ENCODE measurements around the gene HSPB9.

Gene HSPB9

GRCh38 chr17:42101513-42102292 lies 20.9 kb upstream of the HSPB9 start:
- no peak for DNase-seq

- DNase-seq = no peak
Observed at GRCh38 chr17:42103221-42103954, 19.2 kb upstream of the HSPB9 start.

GRCh38 chr17:42104264-42104663 lies 18.3 kb upstream of the HSPB9 start:
- DNase-seq = no peak

GRCh38 chr17:42106009-42106408 lies 16.6 kb upstream of the HSPB9 start:
- no peak for DNase-seq

- DNase-seq = no peak
Observed at GRCh38 chr17:42107124-42107523, 15.5 kb upstream of the HSPB9 start.

GRCh38 chr17:42107597-42108576 lies 14.7 kb upstream of the HSPB9 start:
- no peak for DNase-seq

GRCh38 chr17:42109086-42109485 lies 13.5 kb upstream of the HSPB9 start:
- DNase-seq = no peak

- DNase-seq = no peak
Observed at GRCh38 chr17:42110301-42111264, 12.0 kb upstream of the HSPB9 start.

- DNase-seq = no peak
Observed at GRCh38 chr17:42111265-42111636, 11.4 kb upstream of the HSPB9 start.

GRCh38 chr17:42111871-42112551 lies 10.6 kb upstream of the HSPB9 start:
- no peak for DNase-seq

GRCh38 chr17:42112552-42113176 lies 9.9 kb upstream of the HSPB9 start, which contains the start of gene DHX58:
DHX58 (minus strand) TSS chr17:42112714; CDS start chr17:42111892, 822 bp downstream.
- no peak for DNase-seq

- no peak for DNase-seq
Observed at GRCh38 chr17:42113293-42114069, 9.1 kb upstream of the HSPB9 start.

GRCh38 chr17:42114118-42114517 lies 8.5 kb upstream of the HSPB9 start:
- no peak for DNase-seq

- DNase-seq = no peak
Observed at GRCh38 chr17:42116705-42117396, 5.8 kb upstream of the HSPB9 start.

GRCh38 chr17:42117397-42118125 lies 5.0 kb upstream of the HSPB9 start:
- no peak for DNase-seq

- DNase-seq = no peak
Observed at GRCh38 chr17:42118126-42118510, 4.5 kb upstream of the HSPB9 start.

GRCh38 chr17:42118545-42118944 lies 4.1 kb upstream of the HSPB9 start:
- no peak for DNase-seq

GRCh38 chr17:42119301-42119700 lies 3.3 kb upstream of the HSPB9 start:
- no peak for DNase-seq

Measured in cortex of kidney (tissue), 1 donor.